Posterior cingulate gyrus (tissue), 11 donors: ENCODE data around the gene BDKRB1.

Experiments
- DNase-seq, 10 donors: peaks; one replicate each; pipeline versions ENCODE4 v3.0.0 to v3.0.0-alpha.2; 2020 to 2021; ENCODE audit warnings: mixed read lengths in 3 of 10
- intact Hi-C: fragments of 100-400 bp; cut with DNase I; formaldehyde crosslinking; loops from one replicate; pipeline ENCODE4 v1.15.1; 2023

BDKRB1 gene

DNA sequence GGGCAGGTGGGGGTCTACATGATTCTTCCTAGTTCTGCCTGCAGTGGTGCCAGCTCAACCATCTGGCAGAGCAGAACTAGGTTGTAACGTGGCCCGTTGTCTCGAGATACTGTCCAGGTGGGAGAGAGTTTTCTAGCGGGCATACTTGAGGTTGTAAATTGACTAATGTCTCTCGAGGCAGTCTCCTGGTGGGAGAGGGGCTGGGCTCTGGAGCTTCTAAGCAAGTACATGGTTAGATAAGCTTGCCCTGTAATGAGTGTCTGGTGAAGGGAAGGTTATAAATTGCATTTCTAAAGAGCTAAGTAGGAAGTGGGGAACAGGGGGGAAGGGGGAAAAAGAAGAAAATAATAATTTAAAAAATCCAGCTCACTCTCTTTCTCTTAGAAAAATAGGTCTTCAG, 18.1 kb downstream of the BDKRB1 start:
- no peak for DNase-seq
- intact Hi-C loops, result loop anchor here (2.0 to 10.0 kb wide), 2 partner anchors 275 to 709 kb away; no protein-coding TSS in a partner anchor

DNA sequence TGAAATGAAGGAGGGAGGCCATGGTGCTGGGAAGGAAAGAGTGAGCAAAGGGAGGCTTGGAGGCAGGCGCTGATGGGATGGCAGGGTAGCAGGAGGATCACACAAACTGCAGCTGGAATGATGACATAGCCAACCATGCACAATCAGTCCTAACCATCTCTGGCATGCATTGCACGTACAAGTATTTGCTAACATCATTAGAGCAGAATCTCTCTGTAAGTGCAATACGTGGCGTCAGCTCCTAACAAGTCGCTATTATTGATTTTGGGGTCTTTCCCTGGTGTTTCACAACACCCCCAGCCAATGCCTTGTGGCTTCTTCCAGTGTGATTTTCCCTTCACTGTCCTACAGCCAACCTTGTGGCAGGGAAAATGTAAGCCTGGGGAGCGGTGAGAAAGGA, 18.5 kb downstream of the BDKRB1 start:
- DNase-seq, result peak in 4 of 10 donors; percentile 30 to 35 (median 32)
- intact Hi-C loops, result loop anchor here (2.0 to 10.0 kb wide), 2 partner anchors 276 to 710 kb away; no protein-coding TSS in a partner anchor

DNA sequence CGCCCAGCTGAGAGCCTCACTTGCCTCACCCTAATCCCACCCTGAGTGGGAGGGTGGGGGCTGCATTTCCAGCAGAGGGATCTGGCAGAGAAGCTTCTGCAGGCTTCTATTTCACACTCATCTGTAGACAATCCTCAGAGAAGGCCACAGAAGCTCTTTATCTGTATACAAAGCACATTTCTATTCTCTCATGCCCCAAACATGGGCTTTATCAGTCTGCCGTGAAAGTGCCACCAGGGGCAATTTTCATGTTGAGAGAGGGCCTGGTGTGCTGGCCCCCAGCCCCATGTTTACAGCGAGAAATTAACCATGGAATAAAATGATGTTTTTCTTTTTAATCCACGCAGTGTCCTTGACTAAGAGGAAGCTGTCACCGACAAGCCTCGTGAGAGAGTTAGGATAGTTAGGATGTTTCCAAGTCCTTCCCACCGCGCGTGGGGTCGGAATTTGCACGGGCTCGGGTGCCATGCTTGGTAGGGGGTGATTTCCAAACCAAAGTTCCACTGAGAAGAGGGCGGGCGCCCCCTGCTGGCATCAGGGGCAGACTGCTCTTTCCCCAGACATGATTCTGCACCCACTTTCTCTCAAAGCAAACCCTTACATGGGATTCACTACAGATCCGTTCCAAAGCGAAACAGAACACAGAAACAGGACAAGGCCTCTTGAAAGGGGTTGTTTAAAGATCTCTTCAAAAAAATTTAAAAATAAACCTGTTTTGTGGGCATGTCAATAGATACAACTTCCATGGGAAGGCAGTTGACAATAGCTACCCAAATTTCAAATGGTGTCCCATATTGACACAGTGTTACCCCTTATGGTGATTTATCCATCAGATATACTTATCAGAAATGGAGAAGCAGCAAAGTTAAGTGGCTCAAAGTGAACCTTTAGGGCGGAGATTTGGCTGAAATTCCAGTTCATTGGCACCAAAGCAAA, 19.4 kb downstream of the BDKRB1 start:
- intact Hi-C loops, result loop anchor here (1.0 to 10.0 kb wide), 3 partner anchors 175 to 711 kb away; no protein-coding TSS in a partner anchor
- DNase-seq, result peak; percentile 69 to 97 (median 87)

DNA sequence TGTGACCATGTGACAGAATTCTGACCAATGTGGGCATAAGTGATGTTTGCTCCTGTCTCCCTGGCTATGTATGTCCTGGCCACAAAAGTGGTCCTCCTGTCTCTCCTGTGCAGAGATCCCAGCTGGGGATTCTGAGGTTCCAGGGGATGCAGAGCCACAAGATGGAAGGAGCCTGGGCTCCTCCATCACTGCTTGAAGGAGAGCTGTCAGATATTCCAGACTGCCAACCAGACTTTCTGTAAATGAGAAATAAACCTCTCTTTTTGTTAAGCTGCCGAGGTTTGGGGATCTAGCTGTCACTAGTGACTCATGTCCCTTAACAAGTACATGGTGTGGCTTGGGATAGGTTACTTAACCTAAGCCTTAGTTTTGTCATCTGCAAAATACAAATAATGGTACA, 21.9 kb downstream of the BDKRB1 start:
- DNase-seq, result no peak
- intact Hi-C loops, result loop anchor here (10.0 kb wide), 1 partner anchor 713 kb away; no protein-coding TSS in a partner anchor

DNA sequence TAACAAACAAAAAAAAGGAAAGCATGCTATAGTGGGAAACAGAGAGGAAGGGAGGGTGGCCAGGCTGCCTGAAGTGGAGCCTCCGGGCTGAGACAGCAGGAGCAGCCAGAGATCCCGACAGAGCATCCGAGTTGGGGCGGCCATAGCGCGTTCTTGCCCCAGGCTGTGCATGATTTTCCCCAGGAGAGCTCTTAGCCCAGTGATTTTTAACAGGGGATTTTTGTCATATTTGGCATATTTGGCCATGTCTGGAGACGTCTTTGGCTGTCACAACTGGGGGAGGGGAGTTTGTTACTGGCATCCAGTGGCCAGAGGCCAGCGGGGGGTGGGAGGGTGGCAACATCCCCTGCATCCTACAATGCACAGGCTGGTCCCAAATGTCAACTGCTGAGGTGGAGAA, 23.6 kb downstream of the BDKRB1 start:
- intact Hi-C loops, result loop anchor here (10.0 kb wide), 1 partner anchor 715 kb away; no protein-coding TSS in a partner anchor
- DNase-seq, result no peak

DNA sequence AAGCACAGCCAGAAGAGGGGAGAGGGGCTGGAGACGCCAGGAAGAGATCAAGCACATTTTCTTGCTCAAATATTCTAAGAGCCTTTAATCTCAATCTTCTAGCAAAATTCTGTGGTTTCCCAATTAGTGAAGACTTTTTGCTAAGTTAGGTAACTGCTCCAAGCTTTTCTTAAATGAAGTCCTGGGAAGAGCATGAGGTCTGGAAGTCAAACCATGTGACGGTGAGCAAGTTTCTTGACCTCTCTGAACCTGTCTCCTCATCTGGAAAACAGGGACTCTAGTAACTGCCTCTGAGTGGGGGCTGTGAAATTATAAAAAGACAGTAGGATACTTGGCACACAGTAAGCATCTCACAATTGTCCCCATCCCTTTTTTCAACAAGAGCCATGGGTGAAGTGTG, 24.1 kb downstream of the BDKRB1 start:
- no peak for DNase-seq
- intact Hi-C loops, result loop anchor here (5.0 kb wide), 1 partner anchor 142 kb away; no protein-coding TSS in a partner anchor

DNA sequence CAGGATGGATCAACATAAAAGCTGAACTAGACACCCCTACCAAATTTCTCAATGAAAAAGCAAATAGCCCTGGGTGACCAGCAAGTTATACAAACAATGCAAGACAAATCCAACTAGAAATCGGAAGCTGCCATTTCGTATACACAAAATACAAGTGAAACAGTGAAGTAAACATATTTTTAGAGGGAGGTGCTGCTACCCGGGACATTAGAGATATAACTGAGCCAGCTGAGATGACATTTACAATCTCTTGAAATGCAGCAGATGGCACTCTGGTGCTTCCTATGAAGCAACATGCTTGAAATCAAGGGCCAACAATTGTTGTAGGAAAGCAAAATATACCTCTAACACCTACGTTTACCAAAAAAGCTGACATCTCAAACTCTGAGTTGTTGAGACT, 25.5 kb downstream of the BDKRB1 start:
- intact Hi-C loops, result loop anchor here (5.0 kb wide), 1 partner anchor 141 kb away; no protein-coding TSS in a partner anchor
- DNase-seq, result no peak

DNA sequence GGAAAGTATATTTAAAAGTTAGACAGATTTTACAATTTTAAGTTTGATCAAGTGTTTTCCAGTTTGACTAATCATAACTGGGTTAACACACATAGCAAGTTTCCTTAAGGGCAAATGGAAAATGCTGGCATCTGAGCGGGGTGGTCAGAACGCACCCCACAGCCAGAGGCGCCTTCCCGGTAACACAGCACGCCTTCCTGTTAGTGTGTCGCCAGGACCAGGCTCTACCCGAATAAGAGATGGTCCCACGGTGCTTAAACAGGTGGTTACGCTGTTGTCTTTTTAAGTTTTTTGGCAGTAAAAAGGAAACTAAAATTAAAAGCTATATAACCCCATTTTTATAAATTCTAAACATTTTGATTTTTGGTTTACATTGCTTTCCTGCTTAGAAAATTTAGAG, 28.0 kb downstream of the BDKRB1 start:
- DNase-seq, result no peak
- intact Hi-C loops, result loop anchor here (5.0 kb wide), 1 partner anchor 138 kb away; no protein-coding TSS in a partner anchor

DNA sequence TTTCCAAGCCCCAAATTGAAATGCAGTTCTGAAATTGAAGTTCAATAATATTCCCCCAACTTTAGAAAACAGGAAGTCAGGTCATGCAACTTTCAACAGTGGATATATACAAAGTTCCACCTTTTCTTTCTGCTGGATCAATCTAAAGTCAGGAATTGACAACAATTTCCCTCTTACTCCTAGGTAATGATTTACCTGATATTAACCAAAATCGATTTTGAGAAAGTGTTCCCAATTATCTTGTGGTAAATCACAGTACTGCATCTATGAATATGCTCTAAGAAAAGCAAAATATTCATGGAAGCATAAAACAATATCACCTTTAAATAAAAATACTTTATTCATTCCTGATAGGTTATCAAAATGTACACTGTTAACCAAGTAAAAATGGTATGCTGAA, 28.4 kb downstream of the BDKRB1 start:
- intact Hi-C loops, result loop anchor here (5.0 kb wide), 1 partner anchor 138 kb away; no protein-coding TSS in a partner anchor

DNA sequence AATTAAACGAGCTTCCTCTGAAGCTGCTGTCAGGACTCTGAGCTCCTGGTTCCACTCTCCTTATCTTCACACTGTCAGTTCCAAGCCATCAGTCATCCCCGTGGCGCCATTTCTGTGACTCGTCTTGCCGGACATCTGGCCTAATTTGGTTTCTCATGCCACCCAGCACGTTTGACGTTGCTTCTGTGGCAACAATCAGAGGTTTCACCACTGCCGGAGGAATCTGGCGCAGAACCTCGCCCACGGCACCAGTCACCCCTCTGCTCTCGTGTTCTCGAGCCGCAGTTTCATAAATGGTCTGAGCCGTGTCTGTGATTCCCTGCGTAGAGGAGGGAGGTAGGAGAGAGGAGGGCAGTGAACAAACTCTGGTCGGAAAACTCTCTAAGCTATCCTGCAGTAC, 29.7 kb downstream of the BDKRB1 start:
- no peak for DNase-seq
- intact Hi-C loops, result no loop called here

More for the DNA sequence above, 28.4 kb downstream of the BDKRB1 start:
- DNase-seq, result no peak

DNA sequence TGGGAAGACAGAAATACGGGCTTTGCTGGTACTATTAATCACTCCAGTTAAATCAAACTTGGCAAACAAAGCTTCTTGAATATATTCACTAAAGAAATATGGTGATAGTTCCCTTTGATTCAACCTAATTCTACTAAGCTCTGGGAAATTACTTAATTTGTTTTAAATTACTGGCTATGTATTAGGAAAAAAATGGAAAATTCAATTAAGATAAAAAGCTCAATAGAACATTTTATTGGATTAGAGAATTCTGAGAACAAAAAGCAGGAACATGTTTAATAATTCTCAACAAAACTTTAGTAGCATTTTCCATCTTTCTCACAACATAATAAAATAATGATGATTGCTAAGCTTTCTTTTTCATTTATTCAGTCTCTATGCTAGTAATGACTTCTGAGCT, 30.2 kb downstream of the BDKRB1 start:
- intact Hi-C loops, result no loop called here

DNA sequence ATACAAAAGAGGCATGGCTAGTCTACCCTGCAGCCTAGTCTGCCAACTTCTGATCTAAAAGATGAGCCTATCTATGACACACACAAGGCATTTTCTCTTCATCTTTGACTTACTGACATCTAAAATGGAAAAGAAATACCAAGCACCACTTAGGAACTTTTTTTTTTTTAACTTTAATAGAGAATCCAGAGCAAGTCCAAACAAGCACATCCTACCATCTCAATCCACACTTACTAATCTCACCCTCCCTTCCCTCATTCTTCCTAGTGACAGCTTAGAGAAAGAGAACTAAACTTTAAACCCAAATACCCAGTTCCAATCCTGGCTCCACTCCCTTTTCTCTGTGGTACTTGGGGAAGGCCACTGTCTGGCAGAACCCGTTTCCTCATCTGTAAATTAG, 31.8 kb downstream of the BDKRB1 start:
- intact Hi-C loops, result no loop called here
- no peak for DNase-seq

More for the DNA sequence above, 30.2 kb downstream of the BDKRB1 start:
- DNase-seq, result no peak

DNA sequence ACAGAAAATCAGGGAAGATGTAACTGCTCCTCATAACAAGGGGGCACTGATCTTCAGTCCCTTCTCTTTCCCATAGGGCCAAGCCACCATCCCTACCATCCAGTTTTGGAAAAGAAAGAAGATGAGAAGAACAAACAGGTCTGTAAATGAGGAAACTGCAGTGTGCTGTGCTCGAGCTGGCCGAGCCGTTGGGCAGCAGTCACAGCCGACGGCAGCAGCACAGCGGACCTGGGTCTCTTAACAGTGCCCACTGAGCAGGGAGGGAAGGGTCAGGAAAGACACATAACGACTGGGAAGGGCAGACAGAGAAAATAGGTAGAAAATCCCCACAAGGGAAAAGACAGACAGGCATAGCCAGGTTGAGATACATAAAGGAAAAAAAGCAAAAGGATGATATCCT, 38.2 kb downstream of the BDKRB1 start:
- intact Hi-C loops, result no loop called here
- no peak for DNase-seq

DNA sequence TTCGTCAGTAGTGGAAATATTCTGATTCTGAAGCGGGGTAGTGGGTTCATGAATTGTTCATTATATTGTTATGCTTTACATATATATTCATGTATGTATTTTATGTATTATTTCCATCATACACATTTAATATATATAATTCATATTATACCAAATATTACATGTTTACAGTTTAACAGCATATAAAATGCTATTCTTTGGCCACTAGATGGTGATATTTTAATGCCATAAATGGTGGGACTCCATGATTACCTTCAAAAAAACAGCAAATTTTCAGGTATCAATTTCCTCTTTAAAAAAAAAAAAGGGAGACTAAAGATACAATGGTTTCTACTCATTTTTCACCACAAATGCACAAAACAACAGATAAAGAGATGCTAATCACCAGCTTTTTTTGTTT, 41.0 kb downstream of the BDKRB1 start:
- intact Hi-C loops, result loop anchor here (1.0 kb wide), 1 partner anchor 127 kb away; no protein-coding TSS in a partner anchor
- DNase-seq, result no peak

DNA sequence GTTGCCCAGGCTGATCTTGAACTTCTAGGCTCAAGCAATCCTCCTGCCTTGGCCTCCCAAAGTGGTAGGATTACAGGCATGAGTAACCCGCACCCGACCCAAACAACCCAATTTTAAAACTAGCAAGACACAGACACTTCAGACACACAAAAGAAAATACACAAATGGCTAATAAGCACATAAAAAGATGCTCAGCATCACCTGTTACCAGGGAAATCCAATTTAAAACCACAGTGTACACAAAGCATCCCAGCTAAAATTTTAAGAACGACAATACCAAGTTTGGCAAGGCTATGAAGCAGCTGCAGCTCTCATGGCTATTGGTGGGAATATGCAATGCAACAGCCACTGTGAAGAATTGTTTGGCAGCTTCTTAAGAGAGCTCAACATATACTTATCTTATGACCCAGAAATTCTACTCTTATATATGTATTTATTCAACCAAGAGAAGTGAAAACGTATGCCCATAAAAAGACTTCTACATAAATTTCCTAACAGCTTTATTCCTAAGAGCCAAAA, 42.0 kb downstream of the BDKRB1 start:
- no peak for DNase-seq
- intact Hi-C loops, result loop anchor here (1.0 kb wide), 1 partner anchor 126 kb away; no protein-coding TSS in a partner anchor

DNA sequence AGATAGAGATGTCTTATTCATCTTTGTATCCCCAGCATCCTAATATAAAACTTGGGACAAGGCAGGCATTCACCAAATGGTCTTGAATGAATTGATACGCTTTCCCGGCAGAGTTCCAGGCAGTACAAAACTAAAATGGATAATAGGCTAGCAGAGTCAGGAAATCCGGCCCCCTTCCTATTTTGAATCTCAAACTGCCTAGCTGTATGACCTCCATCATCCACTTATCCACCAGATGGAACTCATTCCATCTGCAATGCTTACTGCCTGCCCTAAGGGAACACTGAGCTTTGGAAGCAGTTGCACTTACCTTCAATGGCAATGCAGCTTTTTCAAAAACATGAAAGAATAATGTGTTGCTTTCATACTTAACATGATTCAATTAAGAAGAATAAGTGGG, 43.4 kb downstream of the BDKRB1 start:
- intact Hi-C loops, result no loop called here
- peak in 1 of 10 donors; percentile 12 for DNase-seq

DNA sequence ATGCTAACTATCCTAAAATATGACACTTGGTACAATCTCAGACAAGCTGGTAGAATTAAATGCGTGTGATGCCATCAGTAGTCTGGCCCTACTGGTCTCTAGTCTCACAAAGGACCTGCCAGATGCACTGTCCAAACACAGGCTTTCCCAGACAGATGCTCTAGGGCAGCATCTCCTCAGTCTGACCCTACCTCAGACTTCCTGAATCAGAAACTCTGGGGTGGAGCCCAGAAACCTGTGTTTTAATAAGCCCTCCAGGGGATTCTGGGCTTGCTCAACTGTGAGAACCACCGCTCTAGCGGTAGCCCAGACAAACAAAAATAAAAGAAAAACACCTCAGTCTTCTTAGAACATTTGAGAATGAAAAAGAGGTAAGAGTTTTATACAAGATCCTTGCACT, 48.0 kb downstream of the BDKRB1 start:
- DNase-seq, result no peak
- intact Hi-C loops, result no loop called here

DNA sequence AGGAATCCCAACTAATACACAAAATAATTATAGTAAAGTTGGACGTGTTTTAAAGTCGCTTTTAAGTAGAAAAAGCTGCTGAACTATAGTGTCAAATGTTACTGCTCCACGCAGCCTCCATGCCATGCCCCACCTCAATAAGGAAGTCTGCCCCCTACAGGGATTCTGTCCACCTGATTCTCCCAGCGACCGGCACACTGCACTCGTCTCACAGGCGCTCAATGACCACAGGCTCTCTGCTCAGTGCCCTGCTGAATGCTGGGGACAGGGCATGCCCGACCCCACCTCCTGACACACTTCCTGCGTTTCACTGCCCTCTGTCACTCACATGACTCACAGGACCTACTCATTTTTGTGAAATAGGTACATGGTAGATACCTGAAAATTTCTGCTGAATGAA, 48.9 kb downstream of the BDKRB1 start:
- peak in 1 of 10 donors; percentile 71 for DNase-seq

DNA sequence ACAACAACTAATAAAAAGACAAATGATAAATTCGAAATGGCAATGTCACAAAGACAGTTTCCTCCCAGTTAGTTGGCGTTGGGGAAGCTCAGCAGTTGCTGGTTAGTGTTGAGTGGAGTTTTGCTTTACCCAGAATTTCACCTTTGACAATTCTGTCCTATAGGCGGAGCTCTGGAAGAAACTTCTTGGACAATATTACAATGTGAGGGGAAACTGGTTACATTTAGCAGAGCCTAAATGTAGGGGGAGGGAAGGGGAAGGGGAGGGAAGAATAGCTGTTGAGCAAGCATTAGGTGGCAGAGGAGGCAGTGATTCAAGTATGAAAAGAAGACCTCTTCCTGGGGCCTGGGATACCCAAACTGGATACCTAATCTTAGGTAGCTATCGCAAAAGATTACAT, 51.4 kb downstream of the BDKRB1 start:
- DNase-seq, result no peak
- intact Hi-C loops, result no loop called here

More for the DNA sequence above, 48.9 kb downstream of the BDKRB1 start:
- intact Hi-C loops, result no loop called here

DNA sequence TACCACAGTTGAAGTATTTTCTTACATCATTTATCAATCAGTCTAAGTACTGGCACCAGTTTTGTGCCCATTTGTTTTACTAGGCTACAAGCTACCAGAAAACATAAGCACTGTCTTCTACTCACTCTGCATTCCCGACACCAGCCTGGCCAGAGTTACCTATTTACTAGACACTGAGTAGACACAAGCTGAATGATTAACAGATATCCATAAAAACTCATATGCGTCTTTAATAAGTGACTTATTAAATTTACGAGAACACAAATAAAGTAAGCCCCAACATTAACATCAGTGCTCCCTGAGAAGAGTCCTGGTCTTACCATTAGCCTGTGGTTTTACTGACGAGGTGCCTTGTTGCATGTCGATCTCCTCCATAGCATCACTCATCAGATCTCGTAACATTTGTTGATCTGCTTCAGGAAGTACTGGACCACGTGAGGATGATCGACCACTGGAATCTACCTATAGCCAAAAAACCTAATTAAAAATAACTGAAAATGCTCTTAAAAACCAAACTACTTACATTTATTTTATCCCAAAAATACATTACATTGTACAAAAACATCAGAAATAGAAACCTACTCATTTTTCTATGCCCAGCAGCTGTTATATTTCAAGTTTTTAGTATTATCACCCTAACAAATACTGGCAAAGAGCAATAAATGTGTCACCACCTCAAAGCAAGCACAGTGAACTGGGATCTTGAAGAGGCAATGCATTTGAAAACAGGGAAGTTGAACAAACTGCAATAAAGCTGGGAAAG, 53.3 kb downstream of the BDKRB1 start:
- DNase-seq, result no peak
- intact Hi-C loops, result no loop called here
